HG02678 (cell line): ENCODE measurements around the gene UBR4.

Source experiments
- ATAC-seq: cut with Tn5 transposase; IDR thresholded peaks from one replicate; pipeline ENCODE4 v1.9.1; 2021; ENCODE audit warnings: mild to moderate bottlenecking, moderate library complexity; ENCODE audit not compliant: unreplicated experiment

Gene UBR4

DNA sequence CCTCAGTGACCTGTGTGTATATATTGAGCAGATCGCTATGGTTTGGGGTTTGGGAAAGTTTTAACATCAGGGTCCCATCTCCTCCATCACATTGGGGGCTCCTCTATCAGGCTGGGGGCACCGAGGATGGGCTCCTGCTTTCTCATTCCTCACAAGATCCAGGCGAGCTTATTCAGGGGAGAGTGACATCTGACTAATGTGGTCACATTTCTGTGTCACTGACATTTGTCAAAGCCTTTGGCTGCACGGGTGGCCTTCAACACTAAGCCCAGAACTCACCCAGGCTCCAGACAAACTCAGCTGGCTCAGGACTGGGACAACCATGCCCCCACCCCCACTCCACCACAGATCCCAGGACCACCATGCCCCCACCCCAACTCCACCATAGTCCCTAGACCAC lies 150.3 kb downstream of the UBR4 start:
- ATAC-seq: no peak

DNA sequence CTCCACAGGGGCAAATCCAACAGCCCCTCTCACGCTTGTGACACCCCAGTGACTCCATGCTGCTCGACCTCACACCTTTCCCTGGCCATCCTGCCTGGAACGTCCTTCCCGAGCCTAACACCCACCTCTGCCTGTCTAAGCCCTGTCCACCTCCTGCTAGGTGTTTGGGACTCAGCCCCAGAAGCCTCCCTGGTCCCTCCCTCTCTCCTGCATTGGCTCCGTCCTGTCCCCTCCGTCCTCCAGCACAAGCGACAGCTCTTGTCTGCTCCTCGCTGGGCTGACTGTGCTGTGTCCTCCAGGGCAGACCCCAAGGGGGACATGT lies 151.6 kb downstream of the UBR4 start:
- ATAC-seq: no peak

DNA sequence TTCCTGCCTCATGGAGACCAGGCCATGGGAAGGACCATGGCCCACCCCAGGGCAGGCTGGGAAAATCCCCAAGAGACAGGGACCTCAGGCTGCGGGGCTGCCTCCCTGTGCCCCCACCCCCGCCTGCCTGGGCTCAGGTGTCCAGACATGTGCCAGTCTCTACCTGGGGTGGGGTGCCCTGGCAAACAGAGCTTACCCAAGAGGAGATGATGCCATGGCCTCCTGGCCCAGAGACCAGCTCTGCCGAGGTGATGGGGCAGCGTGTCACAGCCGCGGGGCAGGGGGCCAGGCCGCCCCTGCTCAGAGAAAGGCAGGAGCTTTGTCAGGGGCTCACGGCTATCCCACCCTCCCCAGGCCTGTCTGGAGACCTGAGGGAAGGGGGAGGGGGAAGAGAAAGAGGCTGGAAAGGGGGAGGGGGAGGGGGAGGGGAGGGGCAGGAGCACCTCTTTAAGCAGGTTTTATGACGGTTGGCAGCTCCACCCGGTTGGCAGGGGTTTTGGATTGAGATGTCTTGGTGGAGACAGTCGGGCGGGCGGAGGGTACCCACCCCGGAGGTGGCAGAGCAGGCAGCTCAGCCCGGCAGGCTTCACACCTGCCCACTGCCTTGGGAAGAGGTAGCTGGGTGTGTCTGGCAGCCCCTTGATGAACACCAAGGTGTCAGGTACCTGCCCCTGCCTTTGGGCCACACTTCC lies 152.1 kb downstream of the UBR4 start:
- ATAC-seq: no peak

DNA sequence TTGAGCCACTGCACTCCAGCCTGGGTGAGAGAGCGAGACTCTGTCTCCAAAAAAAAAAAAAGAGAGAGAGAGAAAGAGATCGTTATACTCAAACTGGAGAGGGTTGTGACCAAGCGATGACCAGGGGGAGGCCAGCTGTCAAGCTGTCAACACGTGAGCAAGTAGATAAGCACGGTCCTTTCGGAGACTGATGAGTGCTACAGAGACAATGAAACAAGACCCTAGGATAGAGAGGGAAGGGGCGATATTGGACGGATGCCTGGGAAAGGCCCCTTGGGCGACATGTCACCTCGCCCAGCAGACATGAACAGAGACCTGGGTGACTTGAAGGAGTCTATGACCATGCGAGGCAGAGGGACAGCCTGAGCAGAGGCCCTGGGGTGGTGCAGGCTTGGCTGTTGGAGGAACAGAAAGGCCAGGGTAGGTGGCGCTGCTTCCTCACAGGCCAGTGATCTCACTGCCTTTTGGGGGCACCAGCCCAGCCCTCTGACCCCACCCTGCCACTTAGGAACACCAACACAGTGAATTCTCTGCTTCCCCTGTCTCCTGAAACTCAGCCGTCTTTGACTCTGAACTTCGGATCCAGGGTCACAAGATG lies 152.8 kb downstream of the UBR4 start:
- no peak for ATAC-seq

DNA sequence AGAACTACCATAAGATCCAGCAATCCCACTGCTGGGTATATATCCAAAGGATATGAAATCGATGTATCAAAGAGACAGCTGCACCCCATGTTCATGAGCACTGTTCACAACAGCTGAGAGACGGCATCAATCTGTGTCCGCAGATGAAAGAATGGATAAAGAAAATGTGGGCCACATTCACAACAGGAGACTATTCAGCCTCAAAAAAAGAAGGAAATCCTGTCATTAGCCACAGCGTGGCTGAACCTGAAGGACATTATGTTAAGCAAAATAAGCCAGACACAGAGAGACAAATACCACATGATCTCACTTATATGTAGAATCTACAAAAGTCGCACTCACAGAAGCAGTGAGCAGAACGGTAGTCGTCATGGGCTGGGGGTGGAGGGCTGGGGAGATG lies 154.4 kb downstream of the UBR4 start:
- no peak for ATAC-seq

DNA sequence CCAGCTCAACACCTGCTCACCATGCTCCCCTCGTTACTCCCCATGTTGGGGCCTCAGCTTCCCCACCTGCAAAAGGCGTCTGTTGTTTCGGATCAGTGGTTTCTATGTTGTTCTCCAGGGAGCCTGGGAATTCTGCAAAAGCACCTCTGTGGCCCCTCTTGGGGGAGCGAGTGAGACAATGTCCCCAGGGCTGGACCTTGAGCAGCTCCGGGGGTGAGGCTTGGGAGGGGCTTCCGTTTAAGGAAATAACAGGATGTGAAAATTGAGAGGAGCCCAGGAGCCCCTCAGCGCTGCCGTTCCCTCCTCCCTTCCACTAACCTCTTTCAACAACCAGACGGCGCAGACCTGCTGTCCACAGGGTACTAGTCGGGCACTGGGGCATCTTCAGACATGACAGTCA lies 155.1 kb downstream of the UBR4 start:
- no peak for ATAC-seq

DNA sequence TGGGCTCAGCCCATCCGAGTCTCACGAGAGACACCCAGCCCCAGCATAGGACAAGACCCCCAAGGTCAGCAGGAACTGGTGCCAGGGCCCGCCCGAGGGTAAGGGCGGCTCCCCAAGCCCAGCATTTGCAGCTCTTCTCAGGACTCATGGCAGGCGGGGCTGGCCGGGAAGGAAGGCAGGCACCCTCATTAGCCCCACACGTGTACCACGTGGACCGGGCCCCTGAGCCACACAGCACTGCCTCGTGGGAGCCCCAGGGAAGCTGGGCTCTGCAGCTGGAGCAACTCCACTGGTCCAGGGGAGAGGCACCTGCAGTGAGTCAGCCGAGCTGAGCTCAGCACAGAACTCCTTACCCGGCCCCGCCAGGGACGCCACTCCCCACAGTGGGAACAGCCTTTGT lies 155.8 kb downstream of the UBR4 start:
- no peak for ATAC-seq

DNA sequence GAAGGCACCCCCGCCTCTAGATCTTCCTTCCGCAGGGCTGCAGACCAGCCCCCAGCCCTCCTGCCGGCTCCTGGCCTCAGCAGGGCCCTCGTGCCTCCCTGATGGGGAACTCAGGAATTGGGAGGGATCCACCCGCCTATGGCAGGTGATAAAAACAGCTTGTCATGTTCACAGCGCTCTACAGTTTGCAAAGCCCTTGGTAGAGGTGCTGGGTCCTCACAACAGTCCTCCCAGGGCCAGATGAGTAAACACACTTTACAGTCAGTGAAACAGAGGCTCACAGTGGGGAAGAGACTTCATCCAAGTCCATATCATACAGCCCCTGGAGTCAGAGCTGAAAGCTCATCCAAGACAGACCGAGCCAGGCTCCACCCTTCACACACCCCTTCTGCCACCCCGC lies 156.6 kb downstream of the UBR4 start:
- ATAC-seq: no peak

DNA sequence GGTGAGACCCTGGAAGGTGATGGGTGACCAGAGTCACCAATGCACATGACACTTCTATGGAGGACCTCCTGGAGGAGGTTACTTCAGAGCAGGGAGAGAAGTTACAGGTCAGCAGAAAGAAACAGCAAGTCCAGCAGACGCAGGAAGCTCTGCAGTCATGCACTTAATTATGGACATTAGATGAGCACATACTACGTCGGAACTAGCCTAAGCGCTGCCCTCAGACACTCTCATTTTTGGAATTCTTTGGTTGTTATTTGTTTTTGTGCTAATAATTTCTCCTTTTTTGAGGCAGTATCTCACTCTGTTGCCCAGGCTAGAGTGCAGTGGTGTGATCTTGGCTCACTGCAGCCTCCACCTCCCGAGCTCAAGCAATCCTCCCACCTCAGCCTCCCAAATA lies 160.3 kb downstream of the UBR4 start:
- no peak for ATAC-seq

DNA sequence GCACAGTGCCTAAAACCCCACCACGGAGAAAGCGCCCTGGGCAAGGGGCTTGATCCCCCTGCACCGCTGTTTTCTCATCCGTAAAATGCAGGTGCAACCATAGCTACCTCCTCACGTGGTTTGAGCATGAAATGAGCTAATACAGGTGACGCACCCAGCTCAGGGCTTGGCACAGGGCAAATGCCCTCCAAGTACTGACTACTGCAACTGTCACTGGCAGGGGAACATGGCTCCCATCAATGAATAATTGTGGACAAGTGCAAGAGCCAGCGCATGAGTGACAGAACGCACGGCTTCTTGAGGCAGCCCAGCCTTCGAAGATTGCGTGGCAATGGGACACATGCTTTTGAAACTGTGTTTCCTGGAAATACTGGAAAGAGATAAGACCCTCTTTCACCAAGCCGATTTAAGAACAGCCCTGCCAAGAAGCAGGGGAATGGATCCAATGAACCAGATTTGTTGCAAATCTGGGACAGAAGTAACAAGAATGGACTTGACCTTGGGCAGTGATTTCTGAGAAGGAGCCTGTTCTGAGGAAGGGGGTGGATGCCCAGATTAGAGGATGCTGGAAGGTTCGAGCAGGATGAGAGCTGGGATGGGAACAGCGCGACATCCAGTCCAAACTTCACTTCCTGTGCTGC lies 160.8 kb downstream of the UBR4 start:
- ATAC-seq: no peak

DNA sequence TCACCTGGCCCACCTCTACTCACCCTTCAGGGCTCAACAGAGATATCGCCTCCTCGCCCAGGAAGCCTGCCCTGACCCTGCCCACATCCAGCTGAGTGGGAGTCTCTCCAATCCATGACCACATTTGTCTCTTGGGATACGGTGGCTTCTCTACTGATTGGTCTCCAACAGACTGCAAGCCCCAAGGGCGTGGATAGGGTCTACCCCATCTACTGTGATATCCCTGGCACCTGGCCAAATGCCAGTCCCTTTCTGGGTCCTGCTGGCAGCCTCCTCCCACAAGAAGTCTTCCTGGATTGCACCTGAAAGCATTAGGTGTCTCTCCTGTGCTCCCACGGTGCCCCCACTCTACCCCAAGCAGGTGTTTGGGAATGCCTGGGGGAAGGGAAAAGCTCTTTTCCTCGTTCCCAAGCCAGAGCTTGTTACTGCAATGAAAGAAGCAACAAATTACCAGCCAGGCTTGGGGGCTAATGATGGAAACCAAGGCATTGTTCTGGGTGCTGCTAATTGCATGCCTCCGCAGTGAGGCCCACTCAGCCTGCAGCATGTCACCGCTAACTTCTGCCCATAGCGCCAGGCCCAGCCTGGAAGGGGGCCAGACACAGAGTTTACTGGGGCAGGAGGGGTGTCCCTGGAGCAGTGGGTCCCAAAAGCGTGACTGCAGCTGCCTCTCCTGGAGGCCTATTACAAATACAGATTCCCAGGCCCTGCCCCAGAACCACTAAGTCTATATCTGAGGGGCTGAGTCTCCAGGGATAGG lies 162.9 kb downstream of the UBR4 start:
- ATAC-seq: no peak

DNA sequence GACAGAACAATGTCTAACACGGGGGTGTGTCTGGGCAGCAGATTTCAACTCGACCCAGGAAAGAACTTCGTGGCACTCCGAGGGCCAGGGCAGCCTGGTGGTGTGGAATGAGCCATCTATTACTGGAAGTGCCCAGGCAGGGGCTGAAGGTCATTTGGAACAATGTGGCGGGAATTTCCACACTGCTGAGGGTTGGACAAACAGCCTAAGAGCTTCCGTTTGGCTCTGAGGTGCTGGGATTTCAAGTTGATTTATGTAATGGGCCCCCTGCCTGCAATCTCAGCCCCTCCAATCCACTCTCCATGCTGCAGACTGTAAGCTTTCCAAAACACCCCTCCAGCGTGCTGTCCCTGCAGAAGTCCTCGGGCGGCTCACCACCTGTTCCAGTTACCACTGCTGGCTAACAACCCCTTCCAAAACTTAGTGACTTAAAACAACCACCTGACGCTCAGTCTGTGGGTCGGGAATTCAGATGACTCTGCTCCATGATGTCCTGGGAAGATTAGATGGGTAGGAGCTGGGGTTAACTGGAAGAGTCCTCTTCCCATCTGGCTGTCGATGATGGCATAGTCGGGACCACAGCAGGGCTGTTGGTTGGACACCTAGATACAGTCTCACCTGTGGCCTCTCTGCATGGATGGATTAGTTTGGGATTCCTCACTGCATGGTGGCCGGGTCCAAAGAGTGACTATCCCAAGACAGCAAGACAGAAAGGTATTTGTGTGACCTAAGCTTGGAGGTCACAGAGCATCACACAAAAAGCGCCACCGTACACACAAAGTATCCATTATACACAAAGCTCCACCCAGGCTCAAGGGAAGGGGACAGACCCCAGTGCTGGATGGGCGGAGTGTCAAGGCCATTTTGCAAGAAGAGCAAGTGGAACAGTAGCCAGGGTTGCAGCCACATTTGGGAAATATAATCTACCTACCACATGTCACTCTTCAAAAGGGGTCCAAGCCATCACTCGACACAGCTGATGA lies 163.9 kb downstream of the UBR4 start:
- ATAC-seq: no peak

DNA sequence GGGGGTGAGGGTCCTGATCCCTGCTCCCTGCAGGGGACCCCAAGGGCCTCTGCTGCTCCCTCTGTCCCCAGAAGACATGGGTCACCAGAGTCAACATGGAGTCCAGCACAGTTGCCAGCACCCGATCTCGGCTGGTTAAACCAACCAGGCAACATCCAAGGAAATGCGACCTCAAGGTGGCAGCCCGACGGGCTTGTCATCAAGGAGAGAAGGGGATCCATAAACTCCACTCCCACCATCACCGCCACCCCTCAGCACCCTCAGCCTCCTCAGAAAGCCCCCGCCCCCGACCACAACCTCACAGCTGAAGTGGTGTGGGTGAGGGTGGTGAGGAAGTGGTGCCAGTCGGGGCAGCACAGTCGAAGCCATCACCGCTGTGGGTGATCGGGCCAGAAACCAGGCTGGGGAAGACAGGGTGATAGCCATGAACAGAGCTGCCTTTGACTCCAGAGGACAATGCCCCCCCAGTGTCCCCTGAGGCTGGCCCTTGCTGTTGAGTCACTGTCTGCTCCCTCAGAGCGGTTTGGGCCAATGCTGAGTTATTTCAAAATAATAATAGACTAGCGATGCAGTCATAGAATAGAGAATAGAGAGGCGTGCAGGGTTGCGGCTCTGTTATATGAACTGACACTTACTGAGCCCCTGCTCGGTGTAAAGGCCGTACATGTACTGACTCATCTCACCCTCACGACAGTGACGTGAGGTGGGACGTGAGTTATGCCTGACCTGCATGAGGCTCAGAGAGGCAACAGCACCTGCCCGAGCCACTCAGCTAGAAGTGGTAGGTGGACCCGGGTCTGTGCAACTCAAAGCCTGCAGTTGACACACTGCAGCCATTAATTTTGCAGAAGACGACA lies 164.9 kb downstream of the UBR4 start:
- ATAC-seq: no peak

DNA sequence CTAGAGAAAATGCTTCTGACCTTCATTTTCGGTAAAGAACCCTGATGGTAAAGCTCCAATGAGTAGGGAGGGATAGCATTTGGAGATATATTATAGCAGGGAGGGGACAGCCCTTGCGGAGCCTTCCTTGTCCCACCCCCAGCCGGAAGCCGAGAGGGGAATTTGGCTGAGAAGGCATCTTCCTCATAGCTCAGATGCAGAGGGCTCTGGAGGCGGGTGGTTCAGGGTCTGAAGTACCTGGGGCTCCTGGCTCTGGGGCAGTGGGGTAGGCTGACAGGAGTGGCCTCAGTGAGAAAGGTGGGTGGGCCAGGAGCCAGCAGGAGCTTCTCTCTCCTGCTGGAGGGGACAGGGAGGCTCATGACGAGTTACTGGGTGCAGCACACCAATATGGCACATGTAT lies 165.6 kb downstream of the UBR4 start:
- no peak for ATAC-seq

DNA sequence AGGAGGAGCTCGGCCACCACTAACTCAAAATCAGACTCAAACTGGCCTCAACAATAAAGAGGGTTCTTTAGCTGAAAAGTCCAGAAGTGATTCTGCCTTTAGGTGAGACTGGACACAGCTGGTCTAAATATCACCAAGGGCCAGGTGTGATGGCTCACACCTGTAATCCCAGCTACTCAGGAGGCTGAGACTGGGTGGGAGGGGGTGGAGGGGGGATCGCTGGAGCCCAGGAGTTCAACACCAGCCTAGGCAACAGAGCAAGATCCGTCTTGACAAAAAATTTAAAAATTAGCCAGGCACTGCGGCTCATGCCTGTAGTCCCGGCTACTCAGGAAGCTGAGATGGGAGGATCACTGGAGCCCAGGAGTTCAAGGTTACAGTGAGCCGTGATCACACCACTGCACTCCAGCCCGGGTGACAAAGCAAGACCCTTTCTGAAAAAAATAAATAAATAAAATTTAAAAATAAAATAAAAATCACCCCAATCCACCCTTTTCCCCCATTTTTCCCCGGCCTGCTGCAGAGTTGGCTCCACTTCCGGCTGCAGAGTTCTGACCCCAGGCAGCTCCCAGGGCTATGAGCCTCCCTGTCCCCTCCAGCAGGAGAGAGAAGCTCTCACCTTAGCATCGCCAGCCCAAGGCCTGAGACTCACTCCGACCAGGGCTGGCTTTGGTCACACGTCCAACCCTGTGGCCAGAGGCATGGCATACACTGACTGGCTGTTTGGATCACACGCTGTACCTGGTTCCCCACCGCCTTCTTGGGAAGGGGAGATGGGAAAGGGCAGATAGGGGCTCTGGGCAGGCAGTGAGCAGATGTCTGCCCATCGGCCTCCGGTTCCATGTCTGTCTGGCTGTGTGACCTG lies 166.3 kb downstream of the UBR4 start:
- no peak for ATAC-seq

DNA sequence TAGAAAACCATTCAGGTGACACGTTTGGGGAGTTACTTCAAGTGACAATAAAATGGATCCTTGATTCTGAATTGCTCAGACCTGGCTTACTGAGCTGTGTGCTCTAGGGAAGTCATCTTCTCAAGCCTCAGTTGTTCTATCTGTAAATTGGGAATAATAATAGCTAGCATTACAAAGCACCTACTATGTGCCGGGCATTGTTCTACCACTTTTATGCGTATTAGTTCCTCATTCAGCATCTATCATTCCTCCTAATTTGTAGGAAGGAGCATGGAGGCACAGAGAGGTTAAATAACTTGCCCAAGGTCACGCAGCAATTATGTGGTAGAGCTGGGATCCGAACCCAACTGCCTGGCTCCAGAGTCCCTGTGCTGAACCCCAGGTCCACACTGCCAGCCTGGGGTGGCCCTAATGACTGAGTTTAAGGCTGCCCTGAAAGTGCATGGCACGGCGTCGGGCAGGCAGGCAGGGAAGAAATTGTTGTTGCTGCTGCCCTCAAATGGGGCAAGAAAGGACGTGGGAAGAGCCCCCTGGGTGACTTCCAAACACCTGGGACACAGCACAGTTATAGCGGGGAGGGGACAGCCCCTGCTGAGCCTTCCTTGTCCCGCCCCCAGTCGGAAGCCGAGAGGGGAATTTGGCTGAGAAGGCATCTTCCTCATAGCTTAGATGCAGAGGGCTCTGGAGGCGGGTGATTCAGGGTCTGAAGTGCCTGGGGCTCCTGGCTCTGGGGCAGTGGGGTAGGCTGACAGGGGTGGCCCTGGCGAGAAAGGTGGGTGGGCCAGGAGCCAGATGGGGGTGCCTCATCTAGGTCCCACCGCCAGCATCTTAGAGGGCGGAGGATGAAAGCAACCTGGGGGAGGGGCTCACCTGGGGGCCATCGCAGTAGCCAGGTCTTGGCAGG lies 167.1 kb downstream of the UBR4 start:
- ATAC-seq: no peak

DNA sequence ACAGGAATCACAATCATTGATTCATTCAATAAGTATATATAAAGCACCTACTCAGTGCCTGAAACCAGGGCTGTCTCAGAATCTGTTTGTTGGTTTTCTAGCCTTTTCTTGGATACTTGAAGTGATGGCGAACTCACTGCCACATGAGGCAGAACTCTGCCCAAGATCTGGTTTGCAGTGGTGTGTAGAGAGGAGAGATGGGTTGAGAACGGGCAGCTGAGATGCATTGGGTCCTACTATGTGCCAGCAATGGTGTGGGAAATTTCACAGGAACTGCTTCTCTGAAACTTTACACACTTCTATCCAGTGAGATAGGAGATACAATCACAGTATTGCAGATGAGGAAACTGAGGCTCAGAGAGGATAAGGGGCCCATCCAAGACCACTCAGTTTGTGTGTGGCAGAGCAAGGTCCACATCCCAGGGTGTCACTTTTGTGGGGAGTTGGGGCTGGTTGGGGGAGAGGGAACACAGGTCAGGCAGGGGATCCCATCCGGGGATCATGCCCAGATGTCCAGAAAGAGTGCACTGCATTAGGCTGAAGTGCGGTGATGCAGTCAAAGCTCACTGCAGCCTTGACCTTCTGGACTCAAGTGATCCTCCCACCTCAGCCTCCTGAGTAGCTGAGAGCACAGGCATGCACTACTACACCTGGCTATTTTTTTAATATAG lies 169.9 kb downstream of the UBR4 start:
- no peak for ATAC-seq
